Mammary epithelial cell (primary cell): ENCODE measurements around the gene CSAG3.

ENCODE experiments used
- EZH2 ChIP-seq: IDR thresholded peaks from 2 replicates; pipeline ENCODE4 v1.6.1; 2012; ENCODE audit warnings: low read length, inconsistent platforms, borderline replicate concordance
- TF ChIP-seq, protein P1 (sequence below), 2 donors: IDR thresholded peaks in 1 of 2; conservative IDR thresholded peaks in 1 of 2; 2 replicates each; pipeline ENCODE4 v1.5.1; 2011 to 2012; ENCODE audit warnings: inconsistent platforms in 2 of 2, low read length in 2 of 2, mild to moderate bottlenecking in 2 of 2, control low read depth in 1 of 2, low read depth in 1 of 2; ENCODE audit not compliant: insufficient read depth in 1 of 2; ENCODE audit errors: extremely low read depth in 1 of 2

DNA sequence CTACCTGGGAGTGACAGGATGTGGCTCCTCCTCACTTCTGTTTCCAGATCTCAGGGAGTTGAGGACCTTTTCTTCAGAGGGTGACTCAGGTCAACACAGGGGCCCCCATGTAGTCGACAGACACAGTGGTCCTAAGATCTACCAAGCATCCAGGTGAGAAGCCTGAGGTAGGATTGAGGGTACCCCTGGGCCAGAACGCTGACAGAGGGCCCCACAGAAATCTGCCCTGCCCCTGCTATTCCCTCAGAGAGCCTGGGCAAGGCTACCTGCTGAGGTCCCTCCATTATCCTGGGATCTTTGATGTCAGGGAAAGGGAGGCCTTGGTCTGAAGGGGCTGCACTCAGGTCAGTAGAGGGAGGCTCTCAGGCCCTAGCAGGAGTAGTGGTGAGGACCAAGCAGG is 23.9 kb upstream of the CSAG3 start:
- no peak for TF ChIP-seq EZH2
- TF ChIP-seq, protein P1, sequence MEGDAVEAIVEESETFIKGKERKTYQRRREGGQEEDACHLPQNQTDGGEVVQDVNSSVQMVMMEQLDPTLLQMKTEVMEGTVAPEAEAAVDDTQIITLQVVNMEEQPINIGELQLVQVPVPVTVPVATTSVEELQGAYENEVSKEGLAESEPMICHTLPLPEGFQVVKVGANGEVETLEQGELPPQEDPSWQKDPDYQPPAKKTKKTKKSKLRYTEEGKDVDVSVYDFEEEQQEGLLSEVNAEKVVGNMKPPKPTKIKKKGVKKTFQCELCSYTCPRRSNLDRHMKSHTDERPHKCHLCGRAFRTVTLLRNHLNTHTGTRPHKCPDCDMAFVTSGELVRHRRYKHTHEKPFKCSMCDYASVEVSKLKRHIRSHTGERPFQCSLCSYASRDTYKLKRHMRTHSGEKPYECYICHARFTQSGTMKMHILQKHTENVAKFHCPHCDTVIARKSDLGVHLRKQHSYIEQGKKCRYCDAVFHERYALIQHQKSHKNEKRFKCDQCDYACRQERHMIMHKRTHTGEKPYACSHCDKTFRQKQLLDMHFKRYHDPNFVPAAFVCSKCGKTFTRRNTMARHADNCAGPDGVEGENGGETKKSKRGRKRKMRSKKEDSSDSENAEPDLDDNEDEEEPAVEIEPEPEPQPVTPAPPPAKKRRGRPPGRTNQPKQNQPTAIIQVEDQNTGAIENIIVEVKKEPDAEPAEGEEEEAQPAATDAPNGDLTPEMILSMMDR (conservative IDR thresholded peaks at IDR 0.05 in 1 of 2, IDR thresholded peaks at IDR 0.05 in 1 of 2; ENCODE audit: extremely low read depth in 1 of 2, insufficient read depth in 1 of 2, low read depth in 1 of 2, low read length in 2 of 2) = no peak
